Ishikawa (cell line): Measurements from ENCODE around the gene TMCC1.

Experiments used
- CEBPB ChIP-seq: IDR thresholded peaks from 2 replicates; pipeline ENCODE4 v1.6.1; 2012
- CREB1 ChIP-seq: IDR thresholded peaks from 2 replicates; pipeline ENCODE4 v1.6.1; 2012; ENCODE audit warnings: low read depth
- EP300 ChIP-seq: IDR thresholded peaks from 2 replicates; pipeline ENCODE4 v1.6.1; 2012; ENCODE audit warnings: borderline replicate concordance
- NFIC ChIP-seq: IDR thresholded peaks from 2 replicates; pipeline ENCODE4 v1.6.1; 2012
- TAF1 ChIP-seq: IDR thresholded peaks from 2 replicates; pipeline ENCODE4 v1.6.1; 2012; ENCODE audit warnings: low read depth, mild to moderate bottlenecking
- TCF12 ChIP-seq: IDR thresholded peaks from 2 replicates; pipeline ENCODE4 v1.6.1; 2012; ENCODE audit warnings: low read depth
- USF1 ChIP-seq: IDR thresholded peaks from 2 replicates; pipeline ENCODE4 v1.6.1; 2012
- YY1 ChIP-seq: IDR thresholded peaks from 2 replicates; pipeline ENCODE4 v1.6.1; 2012; ENCODE audit warnings: low read depth
- ZBTB7A ChIP-seq: IDR thresholded peaks from 2 replicates; pipeline ENCODE4 v1.6.1; 2012; ENCODE audit warnings: low read depth
- TF ChIP-seq, protein P1 (sequence below): IDR thresholded peaks from 2 replicates; pipeline ENCODE4 v1.6.1; 2012; ENCODE audit warnings: low read depth, mild to moderate bottlenecking

GRCh38 chr3:129758306-129758705, 135.2 kb downstream of the TMCC1 start:
- TF ChIP-seq YY1: no peak
- TF ChIP-seq NFIC: no peak
- TF ChIP-seq TAF1: no peak
- TF ChIP-seq EP300: no peak
- no peak for TF ChIP-seq CREB1
- TF ChIP-seq ZBTB7A: no peak
- no peak for TF ChIP-seq USF1
- TF ChIP-seq, protein P1, sequence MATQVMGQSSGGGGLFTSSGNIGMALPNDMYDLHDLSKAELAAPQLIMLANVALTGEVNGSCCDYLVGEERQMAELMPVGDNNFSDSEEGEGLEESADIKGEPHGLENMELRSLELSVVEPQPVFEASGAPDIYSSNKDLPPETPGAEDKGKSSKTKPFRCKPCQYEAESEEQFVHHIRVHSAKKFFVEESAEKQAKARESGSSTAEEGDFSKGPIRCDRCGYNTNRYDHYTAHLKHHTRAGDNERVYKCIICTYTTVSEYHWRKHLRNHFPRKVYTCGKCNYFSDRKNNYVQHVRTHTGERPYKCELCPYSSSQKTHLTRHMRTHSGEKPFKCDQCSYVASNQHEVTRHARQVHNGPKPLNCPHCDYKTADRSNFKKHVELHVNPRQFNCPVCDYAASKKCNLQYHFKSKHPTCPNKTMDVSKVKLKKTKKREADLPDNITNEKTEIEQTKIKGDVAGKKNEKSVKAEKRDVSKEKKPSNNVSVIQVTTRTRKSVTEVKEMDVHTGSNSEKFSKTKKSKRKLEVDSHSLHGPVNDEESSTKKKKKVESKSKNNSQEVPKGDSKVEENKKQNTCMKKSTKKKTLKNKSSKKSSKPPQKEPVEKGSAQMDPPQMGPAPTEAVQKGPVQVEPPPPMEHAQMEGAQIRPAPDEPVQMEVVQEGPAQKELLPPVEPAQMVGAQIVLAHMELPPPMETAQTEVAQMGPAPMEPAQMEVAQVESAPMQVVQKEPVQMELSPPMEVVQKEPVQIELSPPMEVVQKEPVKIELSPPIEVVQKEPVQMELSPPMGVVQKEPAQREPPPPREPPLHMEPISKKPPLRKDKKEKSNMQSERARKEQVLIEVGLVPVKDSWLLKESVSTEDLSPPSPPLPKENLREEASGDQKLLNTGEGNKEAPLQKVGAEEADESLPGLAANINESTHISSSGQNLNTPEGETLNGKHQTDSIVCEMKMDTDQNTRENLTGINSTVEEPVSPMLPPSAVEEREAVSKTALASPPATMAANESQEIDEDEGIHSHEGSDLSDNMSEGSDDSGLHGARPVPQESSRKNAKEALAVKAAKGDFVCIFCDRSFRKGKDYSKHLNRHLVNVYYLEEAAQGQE: no peak
- TF ChIP-seq CEBPB: no peak
- no peak for TF ChIP-seq TCF12
